ENCODE measurements around the gene CRLF1.

DNA sequence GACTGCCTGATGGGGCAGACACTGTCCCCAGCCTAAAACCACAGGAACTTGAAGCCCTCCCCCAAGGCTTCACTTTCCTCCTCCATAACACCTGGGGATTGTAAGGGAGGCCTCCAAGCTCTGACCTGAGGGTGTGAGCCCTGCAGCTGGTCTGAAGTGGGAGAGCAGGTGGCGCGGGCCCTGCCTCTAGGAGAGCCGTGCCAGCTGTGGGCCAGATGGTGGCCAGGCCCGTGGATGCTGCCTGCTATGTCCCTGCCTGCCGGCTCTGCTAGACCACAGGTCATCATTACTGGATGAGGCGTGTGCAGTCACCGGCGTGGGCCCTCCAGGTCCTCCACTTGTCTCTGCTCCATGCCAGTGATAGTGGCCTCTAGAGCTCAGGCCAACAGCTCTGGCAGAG, 26.7 kb upstream of the CRLF1 start:
- TF ChIP-seq POLR2A (IDR thresholded peaks at IDR 0.05; ENCODE audit: low read depth, low read length) (no peak), POLR2AphosphoS5 (IDR thresholded peaks at IDR 0.05; ENCODE audit: low read depth, low read length) (no peak), TAF1 (IDR thresholded peaks at IDR 0.05; ENCODE audit: low read depth, low read length) (no peak), SPI1 (IDR thresholded peaks at IDR 0.05; ENCODE audit: low read depth, low read length) (no peak), POU2F2 (IDR thresholded peaks at IDR 0.05; ENCODE audit: low read depth, low read length) (no peak), PAX5 (IDR thresholded peaks at IDR 0.05; ENCODE audit: insufficient read depth, low read length, severe bottlenecking) (no peak)

Data from GM12891 (cell line).